NCI-H2029 treated with DMSO at 0.1 percent for 48 hours (cell line): ENCODE results near the gene ATL1.
A peak's percentile ranks its signal among the peaks of the same experiment; 100 is the strongest.

Source experiments
- DNase-seq: peaks from one replicate; lab custom pipeline; 2025; lab: John Stamatoyannopoulos, UW

The ATL1 gene

GRCh38 chr14:50559990-50560930 lies at the start of gene ATL1:
Gene ATL1, plus strand, starts transcription at chr14:50560145. Its CDS starts 121 bp downstream, at chr14:50560266.
- DNase-seq = peak; percentile 58

- DNase-seq = no peak
Observed at GRCh38 chr14:50510157-50510556, 49.8 kb upstream of the ATL1 start.

DNA sequence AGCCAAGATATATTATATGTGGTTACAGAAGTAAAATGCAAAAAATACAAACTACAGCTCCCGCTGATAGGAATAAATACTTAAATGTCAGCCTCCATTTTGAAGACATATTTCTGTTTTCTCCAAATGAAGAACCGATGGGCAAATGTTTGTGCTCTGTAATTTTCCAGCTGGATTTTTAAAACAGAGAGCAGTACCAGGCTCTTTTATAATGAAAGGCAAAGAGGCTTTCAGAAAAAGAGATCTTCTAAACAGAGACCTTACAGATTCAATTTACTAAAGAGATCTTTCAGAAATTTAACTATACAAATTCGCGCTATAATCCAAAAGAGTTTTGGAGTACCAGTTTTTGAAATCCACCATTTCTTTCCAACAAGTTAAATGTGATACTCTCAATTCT lies 47.5 kb upstream of the ATL1 start:
- no peak for DNase-seq

DNA sequence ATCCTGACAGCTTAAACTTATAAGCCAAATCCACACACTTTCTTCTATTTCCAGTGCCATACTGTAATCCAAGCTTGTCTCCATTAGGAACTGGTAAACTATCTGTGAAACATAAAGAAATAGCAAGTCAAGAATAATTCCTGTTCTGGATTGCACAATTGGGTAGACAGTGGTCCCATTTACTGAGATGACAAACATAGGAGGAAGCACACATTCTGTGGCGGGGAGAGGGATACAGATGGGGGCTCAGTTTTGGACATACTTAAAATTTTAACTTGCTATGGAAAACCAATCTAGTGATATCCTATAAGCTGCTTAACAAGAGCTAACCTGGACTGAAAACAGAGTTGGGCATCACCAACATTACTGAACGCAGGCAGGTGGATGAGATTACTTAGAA lies 43.9 kb upstream of the ATL1 start:
- no peak for DNase-seq

DNA sequence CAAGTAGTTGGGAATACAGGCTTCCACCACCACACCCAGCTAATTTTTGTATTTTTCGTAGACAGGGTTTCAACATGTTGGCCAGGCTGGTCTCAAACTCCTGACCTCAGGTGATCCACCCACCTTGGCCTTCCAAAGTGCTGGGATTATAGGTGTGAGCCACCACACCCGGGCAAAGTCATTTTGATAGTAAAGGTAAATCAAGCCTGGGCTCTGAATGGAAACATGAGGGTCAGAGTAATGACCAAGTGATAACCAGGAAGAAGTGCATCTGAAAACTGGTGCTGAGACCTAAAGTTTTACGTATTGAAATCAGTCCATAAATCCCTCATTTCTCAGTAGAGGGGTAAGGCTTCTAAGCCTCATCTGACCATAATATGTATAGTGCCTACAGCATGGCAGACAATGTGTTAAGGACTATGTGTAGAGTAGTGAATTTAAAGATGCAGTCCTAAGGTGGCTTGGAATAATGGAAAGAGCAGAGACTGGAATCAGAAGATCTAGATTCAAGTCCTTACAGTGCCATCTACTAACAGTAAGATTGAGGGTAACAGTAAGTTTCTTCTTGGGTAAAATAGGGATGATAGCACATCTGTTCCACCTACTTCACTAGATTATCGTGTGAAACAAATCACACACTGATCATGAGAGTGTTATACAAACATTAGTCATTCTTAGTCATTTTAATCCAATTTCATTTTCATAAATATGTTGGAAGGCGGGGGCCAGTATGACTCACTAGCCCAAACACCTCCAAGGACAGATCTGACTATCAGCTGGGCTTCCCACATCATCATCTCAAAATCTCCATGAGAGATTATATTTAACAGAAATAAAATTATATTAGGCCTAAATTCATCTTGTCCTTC lies 38.8 kb upstream of the ATL1 start:
- no peak for DNase-seq

GRCh38 chr14:50521912-50522341 lies 38.0 kb upstream of the ATL1 start:
- DNase-seq = no peak

DNA sequence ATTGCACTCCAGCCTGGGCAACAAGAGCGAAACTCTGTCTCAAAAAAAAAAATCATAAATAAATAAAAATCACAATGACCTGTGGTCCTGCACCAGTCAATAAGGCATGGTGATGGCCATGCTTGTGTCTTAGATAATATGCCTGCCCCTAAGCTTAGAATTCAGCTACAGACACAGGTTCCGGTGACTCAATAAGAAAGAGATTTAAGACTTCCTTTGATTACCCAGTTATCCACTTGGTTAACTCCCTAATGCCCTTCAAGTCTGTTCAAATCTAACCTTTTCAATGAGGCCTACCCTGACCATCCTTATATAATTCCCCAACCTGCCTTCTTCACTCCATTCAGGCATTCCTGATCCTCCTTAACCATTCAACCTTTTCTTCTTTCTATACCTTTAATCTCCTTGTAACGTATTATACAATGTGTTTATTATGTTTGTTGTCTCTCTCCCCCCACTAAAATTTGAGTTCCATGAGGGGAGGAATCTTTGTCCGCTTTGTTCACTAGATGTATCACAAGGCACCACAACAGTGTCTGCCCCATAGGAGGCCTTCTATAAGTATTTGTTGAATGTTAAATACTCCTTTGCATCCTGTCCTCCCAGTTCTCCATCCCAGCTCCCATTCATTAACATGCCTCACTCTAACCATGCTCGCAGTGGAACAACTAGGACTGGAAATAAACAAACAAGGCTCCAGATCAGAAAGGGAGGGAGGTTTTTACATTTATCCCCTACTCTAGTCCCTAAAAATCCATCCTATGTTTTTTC lies 36.5 kb upstream of the ATL1 start:
- DNase-seq = no peak

- DNase-seq = no peak
Observed at GRCh38 chr14:50524060-50524459, 35.9 kb upstream of the ATL1 start.

DNA sequence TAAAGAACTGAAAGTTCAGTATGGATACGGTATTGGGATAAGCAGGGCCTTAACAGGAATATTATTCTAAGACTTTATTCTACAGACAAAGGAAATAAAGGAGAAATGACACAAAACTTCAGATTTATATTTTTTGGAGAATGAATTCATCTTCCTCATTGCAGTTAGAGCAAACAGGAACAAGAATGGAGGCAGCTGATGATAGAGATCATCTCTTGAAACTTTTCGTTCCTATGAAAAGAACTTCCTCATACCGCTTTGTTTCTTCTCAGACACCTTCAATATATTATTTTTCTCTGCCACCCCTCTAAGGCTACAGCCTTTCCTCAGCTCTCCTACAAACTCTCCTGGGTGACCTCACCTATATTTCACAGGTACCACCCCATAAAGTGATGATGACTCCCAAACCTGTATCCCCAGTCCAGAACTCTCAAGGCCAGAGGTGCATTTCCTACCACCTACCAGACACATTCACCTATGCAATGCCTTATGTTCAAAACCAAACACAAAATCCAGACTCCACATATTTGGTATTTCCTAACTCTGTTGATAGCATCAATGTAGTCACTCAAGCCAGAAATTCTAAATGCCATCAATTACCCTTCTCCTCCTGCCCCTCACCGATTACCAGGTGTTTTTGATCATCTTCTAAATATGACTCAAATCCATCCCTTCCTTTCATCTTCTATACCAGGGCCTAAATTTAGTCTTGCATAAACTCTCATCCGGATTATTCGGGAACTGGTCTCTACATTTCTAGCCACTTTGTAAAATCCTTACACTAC lies 35.0 kb upstream of the ATL1 start:
- DNase-seq = no peak

DNA sequence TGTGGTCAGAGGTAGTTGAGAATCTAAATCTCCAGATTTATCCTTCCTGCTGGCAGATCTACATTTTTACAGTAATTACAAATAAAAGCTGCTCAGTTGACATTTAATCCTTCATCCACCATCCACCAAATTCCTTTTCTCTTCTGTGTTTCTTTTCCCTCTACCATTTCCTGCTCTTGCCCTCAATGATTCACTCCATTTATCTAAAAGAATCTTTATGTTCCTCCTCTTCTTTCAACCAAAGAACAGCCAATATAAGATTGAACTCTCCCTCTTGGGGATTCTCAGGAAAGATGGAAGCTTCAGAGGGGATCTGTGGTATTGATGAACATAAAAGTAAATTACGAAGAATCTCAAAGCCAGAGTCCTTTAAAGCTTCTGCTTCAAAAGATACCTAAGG lies 31.9 kb upstream of the ATL1 start:
- DNase-seq = no peak

- DNase-seq = no peak
Observed at GRCh38 chr14:50529288-50530179, 30.4 kb upstream of the ATL1 start.

- no peak for DNase-seq
Observed at GRCh38 chr14:50530358-50530757, 29.6 kb upstream of the ATL1 start.

DNA sequence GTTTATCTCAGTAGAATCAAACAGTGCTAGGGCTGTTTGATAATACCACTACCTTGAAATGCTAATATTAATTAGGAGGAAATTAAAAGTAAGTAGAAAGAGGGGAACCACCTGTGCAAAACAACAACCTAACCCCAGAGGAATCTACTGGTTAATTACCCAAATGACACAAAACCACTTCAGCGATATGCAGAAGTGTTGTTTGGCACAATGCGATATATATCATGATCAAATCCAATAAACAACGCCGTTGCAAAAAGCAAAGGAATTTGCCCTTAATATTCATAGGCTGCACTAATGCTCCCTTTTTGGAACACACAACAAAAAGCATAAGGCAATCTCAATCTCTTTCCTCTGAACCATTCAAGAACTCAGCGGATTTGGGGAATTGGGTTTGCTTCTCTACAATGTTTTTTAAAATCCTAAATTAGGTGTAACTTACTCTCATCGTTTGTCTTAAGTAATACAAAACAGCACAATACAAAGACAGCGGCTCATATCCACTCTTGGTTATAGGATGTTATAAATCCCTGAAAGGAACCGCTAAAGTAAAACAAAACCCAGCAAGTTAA lies 29.1 kb upstream of the ATL1 start:
- DNase-seq = no peak

GRCh38 chr14:50531595-50532501 lies 28.1 kb upstream of the ATL1 start:
- DNase-seq = no peak

DNA sequence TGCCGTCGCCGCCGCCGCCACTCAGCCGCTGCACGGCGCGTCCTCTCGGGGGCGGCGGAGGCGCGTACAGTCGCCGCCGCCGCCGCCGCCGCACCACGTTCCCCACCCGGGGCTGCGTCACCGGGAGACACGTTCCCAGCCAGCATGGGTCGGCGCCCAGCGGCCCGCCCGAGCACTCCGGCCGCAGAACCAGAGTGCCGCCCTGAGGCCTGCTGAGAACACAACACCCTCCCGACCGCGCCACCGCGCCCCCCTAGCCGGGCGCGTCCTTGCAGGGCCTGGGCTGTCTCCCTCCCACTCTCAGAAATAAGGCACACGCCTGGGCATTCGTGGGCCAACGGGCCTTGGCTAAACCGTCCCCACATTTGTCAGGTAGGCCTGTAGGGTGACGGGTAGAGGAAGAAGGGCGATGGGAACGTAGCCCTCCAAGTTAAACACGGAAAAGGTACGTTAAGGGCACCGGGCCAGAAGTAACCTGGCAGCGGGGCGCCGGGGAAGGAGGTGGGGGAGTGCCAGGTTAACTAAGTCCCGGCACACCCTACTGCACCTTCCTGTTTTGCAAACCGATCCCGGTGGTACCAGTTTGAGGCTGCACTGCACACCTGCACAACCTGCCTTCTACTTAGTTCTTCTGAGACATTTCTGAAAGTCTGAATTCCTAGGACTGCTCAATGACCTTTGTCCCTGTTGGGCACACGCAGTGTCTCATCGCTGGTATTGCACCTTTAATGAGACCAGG lies 27.3 kb upstream of the ATL1 start, which contains the start of gene MAP4K5:
TSS of gene MAP4K5 (minus strand) at position 68 of the 739 bp plus-strand sequence. CDS start 520 bp downstream, outside the sequence.
- peak; percentile 87 for DNase-seq

- no peak for DNase-seq
Observed at GRCh38 chr14:50533241-50533705, 26.7 kb upstream of the ATL1 start.

GRCh38 chr14:50533806-50534205 lies 26.1 kb upstream of the ATL1 start:
- DNase-seq = no peak

DNA sequence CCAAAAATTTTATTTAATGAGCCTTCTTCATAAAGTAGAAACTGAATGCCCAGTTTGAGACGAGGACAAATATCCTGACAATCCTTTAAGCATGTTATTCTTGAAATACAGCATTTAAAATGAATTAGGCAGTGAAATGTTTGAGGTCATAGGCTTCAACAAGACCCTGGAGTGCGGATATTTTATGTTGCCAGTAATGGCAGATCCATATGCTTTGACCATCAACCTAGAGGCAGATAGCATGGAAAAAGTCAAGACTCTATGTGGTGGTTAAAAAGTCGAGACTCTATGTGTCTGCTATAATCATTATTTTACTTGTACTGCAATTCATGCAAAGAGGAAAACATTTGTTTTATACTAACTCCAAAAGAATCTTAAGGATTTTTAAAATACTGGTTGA lies 25.5 kb upstream of the ATL1 start:
- no peak for DNase-seq
